NCI-H1930 (cell line): Measurements from ENCODE around the gene CALHM4.
"Not testable (repeated sequence)": the region's sequence is repeated elsewhere in the genome, so short reads cannot be mapped to it uniquely, and the experiment has no call there.

ENCODE experiments used
- DNase-seq, 2 experiments: peaks; one replicate each; lab custom pipeline; 2025; lab: John Stamatoyannopoulos, UW

CALHM4 gene

GRCh38 chr6:116577486-116577885 is 23.9 kb downstream of the CALHM4 start:
- DNase-seq, result no peak

- no peak for DNase-seq
Measured at GRCh38 chr6:116578335-116578734, 24.8 kb downstream of the CALHM4 start.

- no peak for DNase-seq
Measured at GRCh38 chr6:116579143-116579542, 25.6 kb downstream of the CALHM4 start.

GRCh38 chr6:116580198-116580597 is 26.6 kb downstream of the CALHM4 start:
- no peak for DNase-seq

GRCh38 chr6:116586276-116586675 is 32.7 kb downstream of the CALHM4 start:
- no peak for DNase-seq

- no peak for DNase-seq
Measured at GRCh38 chr6:116586738-116587137, 33.2 kb downstream of the CALHM4 start.

GRCh38 chr6:116595247-116595646 is 41.7 kb downstream of the CALHM4 start:
- DNase-seq, result no peak

GRCh38 chr6:116596815-116597214 is 43.3 kb downstream of the CALHM4 start:
- no peak for DNase-seq

GRCh38 chr6:116603916-116604315 is 50.4 kb downstream of the CALHM4 start:
- not testable (repeated sequence) for DNase-seq

GRCh38 chr6:116604868-116605267 is 51.3 kb downstream of the CALHM4 start:
- not testable (repeated sequence) for DNase-seq

- DNase-seq, result no peak
Measured at GRCh38 chr6:116605935-116606334, 52.4 kb downstream of the CALHM4 start.
